OCI-LY3 (cell line): ENCODE data around the gene LPCAT1.

Source experiments
- H2AFZ ChIP-seq: fragments of 200-600, 300-600 bp; shearing (Covaris generic); 2 replicates; pipeline ENCODE4 v1.6.0; 2014; ENCODE audit warnings: antibody characterized with exemption, low read depth, low read length
- H3K27ac ChIP-seq: fragments of 200-600, 300-600 bp; sonication (generic); 2 replicates; pipeline ENCODE4 v1.5.1; 2014; ENCODE audit warnings: mild to moderate bottlenecking, low read length, moderate library complexity, mixed read lengths
- H3K27me3 ChIP-seq: fragments of 200-600, 300-600 bp; sonication (generic); 2 replicates; pipeline ENCODE4 v1.6.1; 2014; ENCODE audit warnings: low read depth, low read length, mixed read lengths
- H3K36me3 ChIP-seq: fragments of 200-600, 300-600 bp; sonication (generic); replicated peaks from 2 replicates; pipeline ENCODE3; 2014; ENCODE audit warnings: low read depth, low read length, mixed read lengths
- H3K4me1 ChIP-seq: fragments of 300-600, 200-600 bp; sonication (generic); 2 replicates; pipeline ENCODE4 v1.6.1; 2014; ENCODE audit warnings: low read length, mixed read lengths
- H3K4me2 ChIP-seq: fragments of 200-600, 300-600 bp; sonication (generic); 2 replicates; pipeline ENCODE4 v1.6.1; 2014; ENCODE audit warnings: low read length, mixed read lengths
- H3K4me3 ChIP-seq: fragments of 300-600, 200-600 bp; sonication (generic); 2 replicates; pipeline ENCODE4 v1.5.1; 2014; ENCODE audit warnings: antibody characterized with exemption, mild to moderate bottlenecking, low read length, moderate library complexity
- H3K79me2 ChIP-seq: fragments of 300-600, 200-600 bp; shearing (Covaris generic); 2 replicates; pipeline ENCODE4 v1.6.1; 2014; ENCODE audit warnings: mild to moderate bottlenecking, low read length, mixed read lengths
- H3K9ac ChIP-seq: fragments of 300-600, 200-600 bp; shearing (Covaris generic); 2 replicates; pipeline ENCODE4 v1.6.0; 2014; ENCODE audit warnings: mild to moderate bottlenecking, low read length, moderate library complexity
- H3K9me3 ChIP-seq: fragments of 200-600, 300-600 bp; shearing (Covaris generic); 2 replicates; pipeline ENCODE4 v1.6.1; 2014; ENCODE audit warnings: low read length, mixed read lengths; ENCODE audit not compliant: insufficient read depth
- H4K20me1 ChIP-seq: fragments of 200-600, 300-600 bp; sonication (generic); 2 replicates; pipeline ENCODE4 v1.6.1; 2016; ENCODE audit warnings: low read length, mixed read lengths; ENCODE audit not compliant: insufficient read depth
- CTCF ChIP-seq: fragments of 200-600, 300-600 bp; sonication (generic); IDR thresholded peaks from 2 replicates; pipeline ENCODE4 v1.5.1; 2014; ENCODE audit warnings: antibody characterized with exemption, low read length, low read depth
- EZH2phosphoT487 ChIP-seq: fragments of 200-600 bp; shearing (Covaris generic); IDR thresholded peaks from 2 replicates; pipeline ENCODE4 v1.6.1; 2018; ENCODE audit warnings: antibody characterized with exemption, mixed run types, low read depth

LPCAT1 gene

GRCh38 chr5:1480806-1481205 lies 43.0 kb downstream of the LPCAT1 start:
- H3K4me1 ChIP-seq, result peaks cover 73% of the 10 kb centered on the region
- no peaks in the 10 kb centered on the region for H3K27me3 ChIP-seq
- peak overlapping the region; percentile 67 for H3K9ac ChIP-seq
- H3K4me3 ChIP-seq, result no peak overlapping the region
- H4K20me1 ChIP-seq, result no peaks in the 10 kb centered on the region
- no peaks in the 10 kb centered on the region for H3K9me3 ChIP-seq
- peak overlapping the region; percentile 51 for H3K4me2 ChIP-seq
- no peak for TF ChIP-seq CTCF
- no peak for TF ChIP-seq EZH2phosphoT487
- peaks cover 69% of the 10 kb centered on the region for H3K79me2 ChIP-seq
- H2AFZ ChIP-seq, result no peak overlapping the region
- peaks cover 54% of the 10 kb centered on the region for H3K36me3 ChIP-seq
- peak overlapping the region; percentile 90 for H3K27ac ChIP-seq

- H3K9ac ChIP-seq, result peak overlapping the region; percentile 67
- H3K27me3 ChIP-seq, result no peaks in the 10 kb centered on the region
- H3K79me2 ChIP-seq, result peaks cover 63% of the 10 kb centered on the region
- H3K27ac ChIP-seq, result peak overlapping the region; percentile 90
- no peak overlapping the region; the same call in 1 of the 2 replicates for H3K4me3 ChIP-seq
- H3K9me3 ChIP-seq, result no peaks in the 10 kb centered on the region
- H3K36me3 ChIP-seq, result peaks cover 55% of the 10 kb centered on the region
- peaks cover 67% of the 10 kb centered on the region for H3K4me1 ChIP-seq
- TF ChIP-seq EZH2phosphoT487, result no peak
- TF ChIP-seq CTCF, result no peak
- peak overlapping the region; percentile 51 for H3K4me2 ChIP-seq
- H4K20me1 ChIP-seq, result no peaks in the 10 kb centered on the region
- H2AFZ ChIP-seq, result no peak overlapping the region
Observed at GRCh38 chr5:1480217-1480616, 43.5 kb downstream of the LPCAT1 start.

- peak overlapping the region; percentile 51 for H3K4me2 ChIP-seq
- H3K9me3 ChIP-seq, result no peaks in the 10 kb centered on the region
- peaks cover 59% of the 10 kb centered on the region for H3K36me3 ChIP-seq
- H3K4me3 ChIP-seq, result no peak overlapping the region; the same call in 1 of the 2 replicates
- H3K27ac ChIP-seq, result peak overlapping the region; percentile 90
- peaks cover 62% of the 10 kb centered on the region for H3K4me1 ChIP-seq
- H3K27me3 ChIP-seq, result no peaks in the 10 kb centered on the region
- H4K20me1 ChIP-seq, result no peaks in the 10 kb centered on the region
- H2AFZ ChIP-seq, result no peak overlapping the region
- TF ChIP-seq EZH2phosphoT487 (no peak), CTCF (peak; percentile 76)
- H3K9ac ChIP-seq, result peak overlapping the region; percentile 67
- peaks cover 58% of the 10 kb centered on the region for H3K79me2 ChIP-seq
Observed at GRCh38 chr5:1479581-1480188, 44.1 kb downstream of the LPCAT1 start.

- peak overlapping the region; percentile 5; the same call in 1 of the 2 replicates for H3K4me2 ChIP-seq
- no peaks in the 10 kb centered on the region for H4K20me1 ChIP-seq
- peaks cover 56% of the 10 kb centered on the region for H3K4me1 ChIP-seq
- no peak for TF ChIP-seq EZH2phosphoT487
- TF ChIP-seq CTCF, result no peak
- peak overlapping the region; percentile 38; the same call in 1 of the 2 replicates for H3K9ac ChIP-seq
- H3K27ac ChIP-seq, result peak overlapping the region; percentile 90
- H2AFZ ChIP-seq, result no peak overlapping the region
- no peak overlapping the region for H3K4me3 ChIP-seq
- no peaks in the 10 kb centered on the region for H3K9me3 ChIP-seq
- H3K79me2 ChIP-seq, result peaks cover 52% of the 10 kb centered on the region
- peaks cover 60% of the 10 kb centered on the region for H3K36me3 ChIP-seq
- no peaks in the 10 kb centered on the region for H3K27me3 ChIP-seq
Observed at GRCh38 chr5:1479066-1479465, 44.7 kb downstream of the LPCAT1 start.
